Spleen (tissue), 11 donors: ENCODE data around the gene TTC14. TPM values are rescaled to one million over a fixed set of nuclear protein-coding genes. Genes with fewer than 3 reads are reported as not detected.

ENCODE experiments used
- DNase-seq: peaks from one replicate; pipeline ENCODE4 v3.0.0-alpha.2; 2020
- H3K27ac ChIP-seq, 8 donors: fragments of 200-600 bp; sonication (generic) in 7 of 8; 1 replicate in 4 of 8; 2 replicates in 4 of 8; pipeline versions ENCODE4 v1.5.0 to v1.8.0; 2016 to 2021; ENCODE audit warnings: inconsistent platforms in 4 of 8, mild to moderate bottlenecking in 4 of 8, moderate library complexity in 1 of 8
- H3K27me3 ChIP-seq, 7 donors: fragments of 200-600 bp; sonication (generic) in 6 of 7; replicated peaks in 1 of 7; 1 replicate in 4 of 7; 2 replicates in 3 of 7; pipeline versions ENCODE4 v1.5.0 to v1.8.0; 2016 to 2021; ENCODE audit warnings: inconsistent platforms in 3 of 7, mild to moderate bottlenecking in 1 of 7
- H3K36me3 ChIP-seq, 6 donors: fragments of 200-600 bp; sonication (generic) in 5 of 6; 1 replicate in 4 of 6; 2 replicates in 2 of 6; pipeline versions ENCODE4 v1.5.0 to v1.8.0; 2016 to 2021; ENCODE audit warnings: inconsistent platforms in 2 of 6
- H3K4me1 ChIP-seq, 6 donors: fragments of 200-600 bp; sonication (generic) in 5 of 6; 1 replicate in 3 of 6; 2 replicates in 3 of 6; pipeline versions ENCODE4 v1.5.0 to v1.8.0; 2016 to 2021; ENCODE audit warnings: inconsistent platforms in 3 of 6
- H3K4me3 ChIP-seq, 8 donors: fragments of 200-600 bp; sonication (generic) in 7 of 8; 1 replicate in 4 of 8; 2 replicates in 4 of 8; pipeline versions ENCODE4 v1.5.0 to v1.8.0; 2016 to 2021; ENCODE audit warnings: inconsistent platforms in 4 of 8, mild to moderate bottlenecking in 4 of 8, moderate library complexity in 2 of 8
- H3K9me3 ChIP-seq, 8 donors: fragments of 200-600 bp; sonication (generic) in 7 of 8; 1 replicate in 4 of 8; 2 replicates in 4 of 8; pipeline versions ENCODE4 v1.5.0 to v1.8.0; 2016 to 2021; ENCODE audit warnings: inconsistent platforms in 4 of 8
- POLR2A ChIP-seq, 3 donors: fragments of 450-650 bp; IDR thresholded peaks; one replicate each; pipeline ENCODE4 v1.5.1; 2017; ENCODE audit warnings: antibody characterized with exemption in 3 of 3, mild to moderate bottlenecking in 1 of 3
- POLR2AphosphoS5 ChIP-seq, 3 donors: sonication (generic); formaldehyde crosslinking; IDR thresholded peaks; one replicate each; pipeline ENCODE4 v1.5.1; 2017; ENCODE audit warnings: antibody characterized with exemption in 3 of 3
- WGBS, 5 donors: extraction: QIAGEN DNeasy Blood & Tissue Kit in 3 of 5; methylation state at CpG; one replicate each; pipeline versions ENCODE4 v1.1.5 to v1.1.7; 2013 to 2018; 5-methylcytosine and 5-hydroxymethylcytosine counted together
- intact Hi-C: fragments of 100-400 bp; cut with DNase I; formaldehyde crosslinking; loops from one replicate; pipeline ENCODE4 v1.15.0; 2023; ENCODE audit warnings: low total_unique reads
- polyA plus RNA-seq, 3 donors: library from polyadenylated mRNA; stranded (reverse); fragments of 200-250 nt; gene quantifications; one replicate each; pipeline ENCODE4 v1.2.1, GENCODE V29; 2013
- total RNA-seq, 7 donors: library from RNA; depleted of rRNA in 3 of 7; stranded (reverse); fragments of >200 nt in 3 of 7; fragmentation: NEBNext Ultra II Directional in 4 of 7; extraction: Animal tissue kit (Norgen Biotek cat#: 25700) in 4 of 7; gene quantifications; one replicate each; pipeline versions ENCODE4 v1.1.0 to v1.2.1, GENCODE V29; 2016 to 2021
- TF ChIP-seq, protein P1 (sequence below), 11 experiments: fragments of 200-600 bp in 7 of 11; fragments of 450-650 bp in 4 of 11; sonication (generic) in 4 of 11; IDR thresholded peaks in 8 of 11; conservative IDR thresholded peaks in 3 of 11; 1 replicate in 7 of 11; 2 replicates in 4 of 11; pipeline versions ENCODE4 v1.4.0 to v1.8.0; 2016 to 2021; ENCODE audit warnings: antibody characterized with exemption in 11 of 11, inconsistent platforms in 4 of 11, mild to moderate bottlenecking in 1 of 11
- donor health status: healthy with polysubstance abuse.
- donor health status: DM: no; HTN: no; CAD: no; lungs with moderate emphysema.
- donor health status: DM: no; HTN: no; CAD: no.
- donor health status: Bipolar disorder and iron deficiency.
- donor health status: healthy.
- donor health status: DM: no; HTN: no; CAD: no.
- donor health status: DM: yes; HTN: yes; CAD: no.

Gene TTC14
- total and polyA plus RNA-seq, 10 donors = 23.8 to 101 (median 66.7) TPM

DNA sequence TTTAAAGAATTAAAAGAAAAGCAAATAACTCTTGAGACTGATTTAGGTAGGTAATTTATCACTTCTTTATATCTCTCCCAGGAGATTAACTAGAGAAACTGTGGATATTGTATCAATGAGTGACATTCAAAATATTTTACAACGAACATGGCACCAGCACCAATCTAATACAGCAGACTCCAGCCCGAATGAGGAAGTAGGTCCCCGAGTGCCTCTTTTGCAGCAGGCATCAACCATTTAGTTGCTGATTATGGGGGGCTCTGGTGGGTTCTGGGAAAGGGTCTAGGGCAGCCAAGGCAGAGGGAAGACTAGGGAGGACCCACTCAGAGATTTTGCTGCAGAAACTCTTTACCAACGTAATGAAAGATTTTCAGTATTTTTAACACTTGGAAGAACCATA is 31.7 kb upstream of the TTC14 start:
- TF ChIP-seq POLR2AphosphoS5 (IDR thresholded peaks at IDR 0.05) (no peak), POLR2A (IDR thresholded peaks at IDR 0.05) (no peak)
- TF ChIP-seq, protein P1, sequence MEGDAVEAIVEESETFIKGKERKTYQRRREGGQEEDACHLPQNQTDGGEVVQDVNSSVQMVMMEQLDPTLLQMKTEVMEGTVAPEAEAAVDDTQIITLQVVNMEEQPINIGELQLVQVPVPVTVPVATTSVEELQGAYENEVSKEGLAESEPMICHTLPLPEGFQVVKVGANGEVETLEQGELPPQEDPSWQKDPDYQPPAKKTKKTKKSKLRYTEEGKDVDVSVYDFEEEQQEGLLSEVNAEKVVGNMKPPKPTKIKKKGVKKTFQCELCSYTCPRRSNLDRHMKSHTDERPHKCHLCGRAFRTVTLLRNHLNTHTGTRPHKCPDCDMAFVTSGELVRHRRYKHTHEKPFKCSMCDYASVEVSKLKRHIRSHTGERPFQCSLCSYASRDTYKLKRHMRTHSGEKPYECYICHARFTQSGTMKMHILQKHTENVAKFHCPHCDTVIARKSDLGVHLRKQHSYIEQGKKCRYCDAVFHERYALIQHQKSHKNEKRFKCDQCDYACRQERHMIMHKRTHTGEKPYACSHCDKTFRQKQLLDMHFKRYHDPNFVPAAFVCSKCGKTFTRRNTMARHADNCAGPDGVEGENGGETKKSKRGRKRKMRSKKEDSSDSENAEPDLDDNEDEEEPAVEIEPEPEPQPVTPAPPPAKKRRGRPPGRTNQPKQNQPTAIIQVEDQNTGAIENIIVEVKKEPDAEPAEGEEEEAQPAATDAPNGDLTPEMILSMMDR (IDR thresholded peaks at IDR 0.05 in 8 of 11, conservative IDR thresholded peaks at IDR 0.05 in 3 of 11) = no peak
- no peaks in the 10 kb centered on the region for H3K4me1 ChIP-seq
- no peaks in the 10 kb centered on the region for H3K9me3 ChIP-seq
- H3K4me3 ChIP-seq = no peak overlapping the region
- intact Hi-C loops = no loop called here
- 59 to 75% (median 70%) methylated on average over 4 of the region's 4 CpGs for WGBS, 5 donors
- no peak for DNase-seq
- H3K27me3 ChIP-seq = peaks cover 0 to 5% (median 0%) of the 10 kb centered on the region in 7 donors
- H3K36me3 ChIP-seq = no peaks in the 10 kb centered on the region
- no peak overlapping the region for H3K27ac ChIP-seq

DNA sequence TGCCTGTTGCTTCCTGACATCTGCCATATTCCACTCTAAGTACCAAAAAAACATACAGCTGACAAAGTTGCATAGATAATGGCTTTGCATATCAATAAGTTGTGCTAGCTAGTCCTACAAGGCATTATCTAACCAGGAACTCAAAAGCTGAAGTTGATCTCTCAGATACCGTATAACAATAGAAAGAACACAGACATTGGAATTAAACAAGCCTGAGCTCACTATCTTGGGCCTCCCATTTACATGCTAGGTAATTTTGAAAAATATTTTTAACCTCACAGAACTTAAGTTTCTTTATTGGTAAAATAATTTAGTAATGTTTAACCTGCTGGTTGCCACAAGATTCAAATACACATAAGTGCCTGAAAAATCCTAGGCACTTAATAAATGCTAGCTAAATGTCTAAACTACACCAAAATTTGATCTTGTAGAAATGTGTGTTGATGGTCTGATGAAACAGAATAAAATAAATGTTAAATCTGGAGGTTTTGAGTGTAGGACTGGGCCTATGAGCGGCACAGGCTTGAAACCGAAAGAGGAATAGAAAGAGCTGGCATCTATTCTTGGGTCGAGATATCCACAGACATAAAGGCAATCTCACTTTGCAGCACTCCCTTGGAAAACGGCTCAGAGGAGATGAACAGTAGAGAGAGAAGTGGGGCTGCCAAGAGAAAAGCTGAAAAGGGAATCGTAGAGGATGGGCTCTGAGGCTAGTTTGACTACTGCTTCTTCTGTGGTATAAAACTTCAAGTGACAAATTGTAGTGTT is 29.9 kb upstream of the TTC14 start:
- DNase-seq = no peak

DNA sequence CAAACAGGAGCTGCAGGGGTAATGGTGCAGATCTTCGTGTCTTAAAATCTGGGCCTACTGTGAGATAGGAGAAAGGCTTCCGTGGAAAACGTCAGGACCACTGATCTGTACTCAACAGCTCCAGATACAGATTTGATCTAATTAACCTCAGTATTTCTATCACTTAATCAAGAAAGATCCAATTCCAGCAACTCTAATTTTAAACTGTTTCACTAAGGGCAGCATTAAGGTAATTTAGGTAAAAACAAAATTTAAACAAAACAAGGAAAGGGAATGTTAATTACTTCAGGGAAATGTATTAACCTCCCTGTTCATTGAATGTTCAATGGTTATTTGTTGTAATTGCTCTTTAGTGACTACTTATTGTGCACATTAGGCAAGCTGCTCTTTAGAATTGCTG is 26.4 kb upstream of the TTC14 start:
- no peak overlapping the region for H3K27ac ChIP-seq
- 76 to 91% (median 86%) methylated on average over 3 of the region's 3 CpGs for WGBS, 5 donors
- no peaks in the 10 kb centered on the region for H3K27me3 ChIP-seq
- no peak for DNase-seq
- no peak overlapping the region for H3K4me3 ChIP-seq
- no peaks in the 10 kb centered on the region for H3K9me3 ChIP-seq
- H3K36me3 ChIP-seq = no peaks in the 10 kb centered on the region
- no peaks in the 10 kb centered on the region for H3K4me1 ChIP-seq
- intact Hi-C loops = no loop called here
- no peak for TF ChIP-seq POLR2AphosphoS5 (IDR thresholded peaks at IDR 0.05)
- TF ChIP-seq POLR2A (IDR thresholded peaks at IDR 0.05) = no peak
- TF ChIP-seq, protein P1 (IDR thresholded peaks at IDR 0.05 in 8 of 11, conservative IDR thresholded peaks at IDR 0.05 in 3 of 11) = no peak

More for the DNA sequence above, 29.9 kb upstream of the TTC14 start:
- Histone ChIP-seq H3K27me3 (peaks cover 0 to 5% (median 0%) of the 10 kb centered on the region in 7 donors), H3K9me3 (no peaks in the 10 kb centered on the region), H3K27ac (no peak overlapping the region), H3K4me3 (no peak overlapping the region), H3K36me3 (no peaks in the 10 kb centered on the region), H3K4me1 (no peaks in the 10 kb centered on the region)
- TF ChIP-seq, protein P1 (IDR thresholded peaks at IDR 0.05 in 8 of 11, conservative IDR thresholded peaks at IDR 0.05 in 3 of 11) = no peak
- TF ChIP-seq POLR2AphosphoS5 (IDR thresholded peaks at IDR 0.05) (no peak), POLR2A (IDR thresholded peaks at IDR 0.05) (no peak)
- intact Hi-C loops = no loop called here
- 72 to 80% (median 76%) methylated on average over 6 of the region's 6 CpGs for WGBS, 5 donors

DNA sequence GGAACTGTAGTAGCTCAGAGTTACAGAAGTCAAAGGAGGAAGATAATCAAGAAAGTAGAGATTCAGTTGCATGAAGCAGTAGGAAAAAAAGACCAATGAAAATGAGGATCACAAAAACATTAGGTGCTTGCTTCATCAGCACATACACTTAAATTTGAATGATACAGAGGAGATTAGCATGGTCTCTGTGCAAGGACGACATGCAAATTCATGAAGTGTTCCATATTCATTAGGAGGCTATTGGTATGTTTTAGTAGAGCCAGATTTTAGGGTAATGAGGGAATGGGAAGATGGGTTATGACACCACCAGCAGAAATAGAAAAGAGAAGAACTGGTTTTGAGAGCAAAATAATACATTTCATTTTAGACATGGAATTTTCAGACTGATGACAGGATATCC is 21.0 kb upstream of the TTC14 start:
- Histone ChIP-seq H3K27me3 (peaks cover 0 to 33% (median 5%) of the 10 kb centered on the region in 7 donors), H3K27ac (no peak overlapping the region), H3K4me3 (no peak overlapping the region), H3K4me1 (no peaks in the 10 kb centered on the region), H3K36me3 (no peaks in the 10 kb centered on the region), H3K9me3 (no peaks in the 10 kb centered on the region)
- 56 to 73% (median 67%) methylated on average over 1 of the region's 1 CpG for WGBS, 5 donors
- intact Hi-C loops = no loop called here
- no peak for DNase-seq
- no peak for TF ChIP-seq POLR2AphosphoS5 (IDR thresholded peaks at IDR 0.05)
- TF ChIP-seq, protein P1 (IDR thresholded peaks at IDR 0.05 in 8 of 11, conservative IDR thresholded peaks at IDR 0.05 in 3 of 11) = no peak
- no peak for TF ChIP-seq POLR2A (IDR thresholded peaks at IDR 0.05)
